ENCODE results near the gene ALDOC. TPM values are rescaled to one million over a fixed set of nuclear protein-coding genes. Genes with fewer than 3 reads are reported as not detected.
A peak's percentile ranks its signal among the peaks of the same experiment; 100 is the strongest.

Gene ALDOC
- total and polyA plus RNA-seq, 2 of the 13 experiments (the other 11 are each of a cell fraction or from before 2014, with no cell fraction given), result 15.4 to 60.9 TPM

GRCh38 chr17:28576758-28577465 is at the start of gene ALDOC (continued):
- no peak for TF ChIP-seq TCF12 (IDR thresholded peaks at IDR 0.05)
- no peak for TF ChIP-seq TCF12 (CRISPR knock-in tag; IDR thresholded peaks at IDR 0.05)
- TF ChIP-seq ZNF446 (CRISPR knock-in tag; IDR thresholded peaks at IDR 0.05), result no peak
- TF ChIP-seq TARDBP (CRISPR knock-in tag; IDR thresholded peaks at IDR 0.05), result peak; percentile 70
- TF ChIP-seq TRAFD1 (CRISPR knock-in tag; IDR thresholded peaks at IDR 0.05; ENCODE audit: borderline replicate concordance), result no peak
- no peak for TF ChIP-seq ZKSCAN1 (IDR thresholded peaks at IDR 0.05; ENCODE audit: low read length)
- peak; percentile 91; the same call in 1 of the 2 replicates for TF ChIP-seq ZNF580 (CRISPR knock-in tag; IDR thresholded peaks at IDR 0.05; ENCODE audit: borderline replicate concordance, low read depth)
- TF ChIP-seq TEF (CRISPR knock-in tag; IDR thresholded peaks at IDR 0.05), result no peak
- peak; percentile 82 for TF ChIP-seq POLR2AphosphoS5 (IDR thresholded peaks at IDR 0.05; ENCODE audit: low read depth, low read length)
- TF ChIP-seq HHEX (CRISPR knock-in tag; IDR thresholded peaks at IDR 0.05), result no peak
- TF ChIP-seq ZNF800 (CRISPR knock-in tag; IDR thresholded peaks at IDR 0.05), result peak; percentile 64; the same call in 1 of the 2 replicates
- TF ChIP-seq IRF9 (CRISPR knock-in tag; IDR thresholded peaks at IDR 0.05; ENCODE audit: borderline replicate concordance), result no peak
- TF ChIP-seq HNRNPUL1 (IDR thresholded peaks at IDR 0.05; ENCODE audit: low read depth, low read length), result no peak
- no peak for TF ChIP-seq NR3C1 (CRISPR knock-in tag; IDR thresholded peaks at IDR 0.05)
- TF ChIP-seq NFIB (CRISPR knock-in tag; IDR thresholded peaks at IDR 0.05; ENCODE audit: borderline replicate concordance), result no peak
- TF ChIP-seq TGIF2 (CRISPR knock-in tag; IDR thresholded peaks at IDR 0.05), result 0 out of 2 replicates have a peak, but pooled peaks have one; percentile 53
- TF ChIP-seq ZNF770 (CRISPR knock-in tag; IDR thresholded peaks at IDR 0.05), result no peak
- TF ChIP-seq ZNF3 (CRISPR knock-in tag; IDR thresholded peaks at IDR 0.05), result no peak
- TF ChIP-seq RFX5 (IDR thresholded peaks at IDR 0.05; ENCODE audit: low read depth, low read length), result no peak
- TF ChIP-seq ZBTB2 (CRISPR knock-in tag; IDR thresholded peaks at IDR 0.05; ENCODE audit: low read depth), result no peak
- no peak for TF ChIP-seq MAFK (conservative IDR thresholded peaks at IDR 0.05 in 1 of 2, IDR thresholded peaks at IDR 0.05 in 1 of 2; ENCODE audit: low read length in 2 of 2)
